Astrocyte of the spinal cord (primary cell): ENCODE data around the gene IL9.

Source experiments
- DNase-seq: peaks from one replicate; pipeline ENCODE4 v3.0.0; 2011; ENCODE audit warnings: low read depth, low spot score
- H3K4me3 ChIP-seq: 2 replicates; pipeline ENCODE4 v1.5.1; 2011; ENCODE audit warnings: low read depth, mild to moderate bottlenecking, low read length, moderate library complexity
- CTCF ChIP-seq: IDR thresholded peaks from 2 replicates; pipeline ENCODE4 v1.5.1; 2012; ENCODE audit warnings: low read depth, mild to moderate bottlenecking, low read length, inconsistent platforms
- in situ Hi-C: cut with HindIII; loops from 2 replicates; pipeline ENCODE4 v1.10.0; 2017; ENCODE audit warnings: low sequenced_read_pairs

Gene IL9

DNA sequence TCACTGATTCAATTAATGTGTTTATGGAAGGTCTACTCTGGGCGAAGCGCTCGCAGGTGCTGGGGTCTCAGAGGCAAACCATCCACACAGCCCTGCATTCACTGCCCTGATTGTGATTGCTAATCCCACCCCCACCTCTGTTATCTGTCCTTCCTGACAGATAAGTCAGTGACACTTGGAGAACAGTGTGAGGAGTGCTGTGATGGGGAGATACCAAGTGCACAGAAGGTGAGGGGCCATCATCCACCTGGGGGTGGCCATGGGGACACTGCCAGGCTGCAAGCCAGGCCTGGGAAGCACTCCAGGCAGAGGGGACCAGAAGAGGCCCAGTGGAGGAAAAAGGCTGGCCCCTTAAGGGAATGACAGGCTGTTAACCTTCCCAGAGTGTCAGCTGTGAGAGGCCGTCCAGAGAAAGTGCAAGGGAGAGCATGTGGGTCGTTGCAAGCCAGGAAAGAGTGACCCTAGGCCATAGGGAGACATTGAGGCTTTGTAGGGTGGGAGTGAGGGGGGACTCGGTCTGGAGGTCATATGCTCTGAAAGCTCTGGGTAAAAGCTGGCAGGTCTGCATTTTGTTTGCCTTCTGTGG is 18.0 kb downstream of the IL9 start:
- H3K4me3 ChIP-seq, result no peak overlapping the region
- in situ Hi-C loops, result no loop called here
- DNase-seq, result no peak
- no peak for TF ChIP-seq CTCF

GRCh38 chr5:135876146-135876545 is 19.5 kb downstream of the IL9 start:
- in situ Hi-C loops, result no loop called here
- no peak for DNase-seq
- no peak for TF ChIP-seq CTCF
- no peak overlapping the region for H3K4me3 ChIP-seq

DNA sequence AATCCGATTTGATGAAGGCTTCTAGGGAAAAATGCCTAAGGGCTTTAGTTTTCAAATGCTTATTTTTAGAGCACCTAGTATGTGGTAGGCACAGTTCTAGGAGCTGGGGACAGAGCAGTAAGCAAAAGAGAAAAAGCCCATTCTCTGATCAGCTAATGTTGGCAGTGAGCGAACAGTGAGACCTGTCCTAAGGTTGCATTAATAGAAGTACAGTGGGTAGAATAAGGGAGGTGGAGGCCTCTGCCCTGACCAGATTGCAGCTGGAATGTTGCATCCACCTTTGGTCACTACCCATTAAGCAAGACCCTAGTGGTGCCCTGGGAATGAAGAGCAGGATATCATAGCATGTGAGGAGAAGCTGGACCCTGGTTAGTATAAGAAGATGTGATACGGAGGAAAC is 20.1 kb downstream of the IL9 start:
- DNase-seq, result no peak
- no peak for TF ChIP-seq CTCF
- H3K4me3 ChIP-seq, result no peak overlapping the region
- in situ Hi-C loops, result no loop called here

GRCh38 chr5:135874461-135874860 is 21.2 kb downstream of the IL9 start:
- in situ Hi-C loops, result no loop called here
- no peak for DNase-seq
- H3K4me3 ChIP-seq, result no peak overlapping the region
- no peak for TF ChIP-seq CTCF

- in situ Hi-C loops, result no loop called here
- no peak for DNase-seq
- TF ChIP-seq CTCF, result no peak
- H3K4me3 ChIP-seq, result no peak overlapping the region
Measured at GRCh38 chr5:135873831-135874230, 21.8 kb downstream of the IL9 start.

GRCh38 chr5:135871268-135871915 is 24.2 kb downstream of the IL9 start:
- in situ Hi-C loops, result no loop called here

More at GRCh38 chr5:135871268-135871915, 24.2 kb downstream of the IL9 start:
- TF ChIP-seq CTCF, result no peak
- DNase-seq, result no peak
- H3K4me3 ChIP-seq, result no peak overlapping the region
